Mesenchymal stem cell (in vitro differentiated cells and primary cell): ENCODE results near the gene CHL1.
A peak's percentile ranks its signal among the peaks of the same experiment; 100 is the strongest.

ENCODE experiments used
- DNase-seq: peaks from one replicate; pipeline ENCODE4 v3.0.0-alpha.2; 2013
- H2AFZ ChIP-seq: one replicate; pipeline ENCODE4 v1.6.1; 2013; ENCODE audit warnings: low read depth, mild to moderate bottlenecking, control low read depth, inconsistent platforms, low read length, moderate library complexity
- H2AK5ac ChIP-seq: 2 replicates; pipeline ENCODE4 v1.6.1; 2013; ENCODE audit warnings: low read length, moderate library complexity, mild to moderate bottlenecking, inconsistent platforms; ENCODE audit not compliant: severe bottlenecking
- H2BK120ac ChIP-seq: one replicate; pipeline ENCODE4 v1.6.1; 2013; ENCODE audit warnings: low read depth, mild to moderate bottlenecking, inconsistent platforms, low read length, moderate library complexity
- H2BK12ac ChIP-seq, 2 experiments: one replicate each; pipeline ENCODE4 v1.6.1; 2013; ENCODE audit warnings: inconsistent platforms in 2 of 2, low read length in 2 of 2, mild to moderate bottlenecking in 2 of 2, moderate library complexity in 2 of 2, control low read depth in 1 of 2
- H2BK15ac ChIP-seq: one replicate; pipeline ENCODE4 v1.6.1; 2013; ENCODE audit warnings: mild to moderate bottlenecking, low read depth, inconsistent platforms; ENCODE audit not compliant: poor library complexity, severe bottlenecking
- H2BK5ac ChIP-seq: 2 replicates; pipeline ENCODE4 v1.6.1; 2013; ENCODE audit warnings: low read depth, mild to moderate bottlenecking, low read length, control low read depth, inconsistent platforms; ENCODE audit not compliant: poor library complexity, severe bottlenecking
- H3K14ac ChIP-seq, 2 experiments: one replicate each; pipeline ENCODE4 v1.6.1; 2013; ENCODE audit warnings: inconsistent platforms in 2 of 2, low read length in 2 of 2, control low read depth in 1 of 2, mild to moderate bottlenecking in 1 of 2, moderate library complexity in 1 of 2
- H3K18ac ChIP-seq, 2 experiments: one replicate each; pipeline ENCODE4 v1.6.1; 2013; ENCODE audit warnings: inconsistent platforms in 2 of 2, low read length in 2 of 2, control low read depth in 1 of 2, low read depth in 1 of 2, mild to moderate bottlenecking in 1 of 2
- H3K23ac ChIP-seq, 2 experiments: one replicate each; pipeline ENCODE4 v1.6.1; 2013; ENCODE audit warnings: inconsistent platforms in 2 of 2, low read length in 2 of 2, mild to moderate bottlenecking in 2 of 2, moderate library complexity in 2 of 2, control low read depth in 1 of 2
- H3K27ac ChIP-seq: 2 replicates; pipeline ENCODE4 v1.5.1; 2013; ENCODE audit warnings: mild to moderate bottlenecking, moderate library complexity, low read length, control low read depth, inconsistent platforms; ENCODE audit not compliant: poor library complexity, severe bottlenecking
- H3K27me3 ChIP-seq, 2 experiments: 2 replicates each; pipeline versions ENCODE4 v1.6.1 to v1.7.0; 2013; ENCODE audit warnings: low read length in 2 of 2, mild to moderate bottlenecking in 2 of 2, moderate library complexity in 2 of 2, control low read depth in 1 of 2, inconsistent platforms in 1 of 2; ENCODE audit not compliant: control insufficient read depth in 1 of 2, insufficient read depth in 1 of 2
- H3K36me3 ChIP-seq, 2 experiments: 2 replicates each; pipeline versions ENCODE4 v1.6.1 to v1.7.0; 2013; ENCODE audit warnings: low read length in 2 of 2, control low read depth in 1 of 2, inconsistent platforms in 1 of 2, low read depth in 1 of 2, mild to moderate bottlenecking in 1 of 2; ENCODE audit not compliant: insufficient read depth in 2 of 2, control insufficient read depth in 1 of 2
- H3K4ac ChIP-seq, 2 experiments: one replicate each; pipeline ENCODE4 v1.6.1; 2013; ENCODE audit warnings: inconsistent platforms in 2 of 2, low read length in 2 of 2, mild to moderate bottlenecking in 2 of 2, moderate library complexity in 2 of 2, control low read depth in 1 of 2, low read depth in 1 of 2
- H3K4me1 ChIP-seq: 2 replicates; pipeline ENCODE4 v1.6.1; 2013; ENCODE audit warnings: low read depth, low read length, control low read depth; ENCODE audit not compliant: control insufficient read depth, insufficient read depth
- H3K4me2 ChIP-seq: 2 replicates; pipeline ENCODE4 v1.6.1; 2013; ENCODE audit warnings: low read length, mild to moderate bottlenecking, inconsistent platforms; ENCODE audit not compliant: poor library complexity, severe bottlenecking
- H3K4me3 ChIP-seq, 2 experiments: 2 replicates each; pipeline versions ENCODE4 v1.5.1 to v1.7.0; 2013; ENCODE audit warnings: low read length in 2 of 2, mild to moderate bottlenecking in 2 of 2, control low read depth in 1 of 2, low read depth in 1 of 2; ENCODE audit not compliant: insufficient read depth in 1 of 2
- H3K79me1 ChIP-seq: replicated peaks from 2 replicates; pipeline ENCODE4 v1.6.1; 2013; ENCODE audit warnings: mild to moderate bottlenecking, control low read depth, low read length, inconsistent platforms; ENCODE audit not compliant: poor library complexity, severe bottlenecking
- H3K9ac ChIP-seq: 2 replicates; pipeline ENCODE4 v1.7.0; 2013; ENCODE audit warnings: mild to moderate bottlenecking, low read length, moderate library complexity
- H3K9me3 ChIP-seq: 2 replicates; pipeline ENCODE4 v1.7.0; 2013; ENCODE audit warnings: mild to moderate bottlenecking, low read length; ENCODE audit not compliant: control insufficient read depth
- H4K8ac ChIP-seq: one replicate; pipeline ENCODE4 v1.6.1; 2013; ENCODE audit warnings: inconsistent platforms, mild to moderate bottlenecking, low read length, moderate library complexity
- H4K91ac ChIP-seq: one replicate; pipeline ENCODE4 v1.6.1; 2013; ENCODE audit warnings: mild to moderate bottlenecking, low read length, inconsistent platforms
- whole genome bisulfite sequencing: methylation state at CpG from one replicate; pipeline ENCODE4 v1.1.7; 2013; ENCODE audit warnings: mixed read lengths; 5-methylcytosine and 5-hydroxymethylcytosine counted together

Gene CHL1

DNA sequence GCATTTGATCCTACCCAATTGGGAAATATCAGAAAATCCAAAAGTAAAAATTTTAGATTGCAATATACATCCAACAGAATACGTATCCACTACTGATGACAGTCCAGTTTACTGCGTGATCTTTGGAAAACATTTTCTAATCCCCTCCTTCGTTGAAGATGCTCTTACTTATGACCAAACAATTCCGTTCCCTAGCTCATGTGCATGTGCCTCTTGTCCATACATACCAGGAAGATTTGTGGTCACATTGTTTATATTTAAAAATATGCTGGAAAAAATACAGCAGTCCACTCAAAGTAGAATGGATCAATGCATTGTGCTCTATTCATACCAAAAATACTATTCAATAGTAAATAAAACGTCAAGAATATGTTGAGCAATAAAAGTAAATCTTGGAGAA lies 135.3 kb downstream of the CHL1 start:
- Histone ChIP-seq H3K4me1 (no peaks in the 10 kb centered on the region), H3K79me1 (no peaks in the 10 kb centered on the region), H4K8ac (no peak overlapping the region), H3K4me2 (no peak overlapping the region), H2AFZ (no peak overlapping the region), H3K27ac (no peak overlapping the region), H2BK15ac (no peak overlapping the region), H3K4ac (no peak overlapping the region), H3K9me3 (no peaks in the 10 kb centered on the region), H4K91ac (no peak overlapping the region), H2BK5ac (no peak overlapping the region), H3K27me3 (no peaks in the 10 kb centered on the region), H2BK12ac (no peak overlapping the region), H3K36me3 (no peaks in the 10 kb centered on the region), H3K14ac (no peak overlapping the region), H3K9ac (no peak overlapping the region), H3K18ac (no peak overlapping the region), H3K4me3 (no peak overlapping the region), H2BK120ac (no peak overlapping the region), H2AK5ac (no peak overlapping the region), H3K23ac (no peak overlapping the region)
- peak; percentile 75 for DNase-seq
- WGBS, result 50% methylated on average over 3 of the region's 5 CpGs

- H2AK5ac ChIP-seq, result no peak overlapping the region
- no peaks in the 10 kb centered on the region for H3K9me3 ChIP-seq
- H3K79me1 ChIP-seq, result no peaks in the 10 kb centered on the region
- whole genome bisulfite sequencing, result 0% methylated on average over 1 of the region's 2 CpGs
- H3K9ac ChIP-seq, result no peak overlapping the region
- no peak overlapping the region for H3K14ac ChIP-seq
- no peak overlapping the region for H2BK15ac ChIP-seq
- H3K27me3 ChIP-seq, result no peaks in the 10 kb centered on the region
- no peak overlapping the region for H4K8ac ChIP-seq
- H3K36me3 ChIP-seq, result no peaks in the 10 kb centered on the region
- H3K23ac ChIP-seq, result no peak overlapping the region
- no peak overlapping the region for H3K4me3 ChIP-seq
- H2BK5ac ChIP-seq, result no peak overlapping the region
- no peak overlapping the region for H2BK120ac ChIP-seq
- no peak overlapping the region for H3K18ac ChIP-seq
- H3K4me2 ChIP-seq, result no peak overlapping the region
- H3K4ac ChIP-seq, result no peak overlapping the region
- H4K91ac ChIP-seq, result no peak overlapping the region
- DNase-seq, result no peak
- no peaks in the 10 kb centered on the region for H3K4me1 ChIP-seq
- H2BK12ac ChIP-seq, result no peak overlapping the region
- no peak overlapping the region for H3K27ac ChIP-seq
- H2AFZ ChIP-seq, result no peak overlapping the region
These were observed 136.1 kb downstream of the CHL1 start for GRCh38 chr3:332701-333100.

DNA sequence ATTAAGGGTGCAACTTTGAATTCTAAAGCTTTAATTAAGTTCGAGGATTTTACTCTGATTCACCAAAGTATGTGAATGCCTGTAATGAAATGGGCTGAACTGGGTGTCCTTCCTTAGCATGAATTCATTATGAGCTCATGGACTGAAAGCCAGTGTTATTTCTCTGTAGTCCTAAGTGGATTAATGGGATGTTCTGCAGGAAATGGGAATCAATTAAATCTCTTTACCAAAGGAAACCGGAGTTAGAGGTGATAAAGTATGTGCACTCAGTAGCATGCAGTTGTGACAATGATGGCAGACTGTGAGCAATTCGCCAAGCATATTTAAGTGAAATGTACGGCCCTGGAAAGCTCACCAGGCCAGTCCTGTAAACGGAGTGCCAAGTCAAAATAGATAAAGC lies 138.7 kb downstream of the CHL1 start:
- WGBS, result 84% methylated on average over 5 of the region's 5 CpGs
- Histone ChIP-seq H4K91ac (no peak overlapping the region), H3K4me2 (no peak overlapping the region), H3K4ac (no peak overlapping the region), H2BK120ac (no peak overlapping the region), H3K9ac (no peak overlapping the region), H3K79me1 (no peaks in the 10 kb centered on the region), H2BK12ac (no peak overlapping the region), H3K18ac (no peak overlapping the region), H3K14ac (no peak overlapping the region), H2AK5ac (no peak overlapping the region), H3K9me3 (no peaks in the 10 kb centered on the region), H2BK15ac (no peak overlapping the region), H3K4me1 (no peaks in the 10 kb centered on the region), H2BK5ac (no peak overlapping the region), H4K8ac (no peak overlapping the region), H2AFZ (no peak overlapping the region), H3K27me3 (no peaks in the 10 kb centered on the region), H3K36me3 (no peaks in the 10 kb centered on the region), H3K4me3 (no peak overlapping the region), H3K23ac (no peak overlapping the region), H3K27ac (no peak overlapping the region)
- no peak for DNase-seq

- DNase-seq, result no peak
These were observed 142.8 kb downstream of the CHL1 start for GRCh38 chr3:339351-339750.

More at GRCh38 chr3:339351-339750, 142.8 kb downstream of the CHL1 start:
- no peak overlapping the region for H3K18ac ChIP-seq
- H2AFZ ChIP-seq, result no peak overlapping the region
- H3K23ac ChIP-seq, result no peak overlapping the region
- no peak overlapping the region for H3K4me3 ChIP-seq
- no peaks in the 10 kb centered on the region for H3K4me1 ChIP-seq
- no peak overlapping the region for H4K91ac ChIP-seq
- H3K4ac ChIP-seq, result no peak overlapping the region
- H2BK15ac ChIP-seq, result no peak overlapping the region
- H3K27me3 ChIP-seq, result no peaks in the 10 kb centered on the region
- H3K79me1 ChIP-seq, result no peaks in the 10 kb centered on the region
- 77% methylated on average over 3 of the region's 5 CpGs for WGBS
- H3K9me3 ChIP-seq, result no peaks in the 10 kb centered on the region
- no peak overlapping the region for H2BK12ac ChIP-seq
- H3K14ac ChIP-seq, result no peak overlapping the region
- no peaks in the 10 kb centered on the region for H3K36me3 ChIP-seq
- no peak overlapping the region for H3K4me2 ChIP-seq
- no peak overlapping the region for H2BK5ac ChIP-seq
- no peak overlapping the region for H4K8ac ChIP-seq
- H3K27ac ChIP-seq, result no peak overlapping the region
- H3K9ac ChIP-seq, result no peak overlapping the region
- no peak overlapping the region for H2BK120ac ChIP-seq
- H2AK5ac ChIP-seq, result no peak overlapping the region
